HG03066 (cell line): ENCODE data around the gene WDR70.
"Not testable (repeated sequence)": the region's sequence is repeated elsewhere in the genome, so short reads cannot be mapped to it uniquely, and the experiment has no call there.

ENCODE experiments used
- ATAC-seq: cut with Tn5 transposase; IDR thresholded peaks from one replicate; pipeline ENCODE4 v1.9.1; 2021; ENCODE audit warnings: low read depth; ENCODE audit not compliant: unreplicated experiment

Gene WDR70

GRCh38 chr5:37626266-37626665, 247.1 kb downstream of the WDR70 start:
- ATAC-seq = no peak

GRCh38 chr5:37628876-37629275, 249.8 kb downstream of the WDR70 start:
- no peak for ATAC-seq

GRCh38 chr5:37631939-37632338, 252.8 kb downstream of the WDR70 start:
- ATAC-seq = no peak

- ATAC-seq = no peak
Measured at GRCh38 chr5:37637165-37637845, 258.2 kb downstream of the WDR70 start.

- no peak for ATAC-seq
Measured at GRCh38 chr5:37638897-37639296, 259.8 kb downstream of the WDR70 start.

DNA sequence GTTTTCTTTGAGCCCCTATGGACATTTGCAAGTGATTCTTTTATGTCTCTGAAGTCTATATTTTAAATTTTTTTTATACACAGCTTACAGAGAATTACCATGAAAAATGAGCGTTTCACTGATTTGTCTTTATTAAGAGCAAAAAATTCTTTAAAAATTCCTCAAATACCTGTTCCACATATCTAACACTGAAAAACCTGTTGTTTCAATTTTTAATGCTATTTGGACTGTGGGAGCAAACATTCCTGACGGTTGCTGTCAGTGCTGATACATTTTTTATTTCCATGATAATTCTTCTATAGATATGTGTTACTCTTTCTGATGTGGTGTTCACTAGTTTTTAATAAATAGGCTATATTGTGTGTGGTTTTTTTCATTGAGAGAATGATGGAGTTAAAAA, 261.0 kb downstream of the WDR70 start:
- no peak for ATAC-seq

GRCh38 chr5:37641933-37642332, 262.8 kb downstream of the WDR70 start:
- no peak for ATAC-seq

DNA sequence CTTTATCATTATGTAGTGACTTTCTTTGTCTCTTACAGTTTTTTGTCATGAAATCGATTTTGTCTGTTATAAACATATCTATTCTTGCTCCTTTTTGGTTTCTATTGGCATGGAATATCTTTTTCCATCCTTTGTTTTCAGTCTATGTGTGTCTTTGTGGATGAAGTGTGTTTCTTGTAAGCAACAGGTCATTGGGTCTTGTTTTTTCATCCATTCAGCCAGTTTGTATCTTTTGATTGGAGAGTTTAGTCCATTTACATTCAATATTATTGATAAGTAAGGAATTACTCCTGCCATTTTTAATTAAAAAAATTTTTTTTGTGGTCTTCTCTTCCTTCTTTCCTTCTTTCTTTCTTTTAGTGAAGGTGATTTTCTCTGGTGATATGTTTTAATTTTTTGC, 266.6 kb downstream of the WDR70 start:
- no peak for ATAC-seq

GRCh38 chr5:37654566-37654965, 275.4 kb downstream of the WDR70 start:
- ATAC-seq = not testable (repeated sequence)

DNA sequence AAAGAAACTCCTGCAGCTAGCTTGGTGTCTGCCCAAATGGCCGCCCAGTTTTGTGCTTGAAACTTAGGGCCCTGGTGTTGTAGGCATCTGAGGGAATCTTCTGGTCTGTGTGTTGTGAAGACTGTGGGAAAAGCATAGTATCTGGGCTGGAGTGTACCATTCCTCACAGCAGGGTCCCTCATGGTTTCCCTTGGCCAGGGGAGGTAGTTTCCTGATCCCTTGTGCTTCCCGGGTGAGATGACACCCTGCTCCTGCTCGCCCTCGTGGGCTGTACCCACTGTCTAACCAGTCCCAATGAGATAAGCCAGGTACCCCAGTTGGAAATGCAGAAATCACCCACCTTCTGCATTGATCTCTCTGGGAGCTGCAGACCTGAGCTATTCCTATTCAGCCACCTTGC, 277.9 kb downstream of the WDR70 start:
- ATAC-seq = no peak

- ATAC-seq = no peak
Measured at GRCh38 chr5:37658440-37658839, 279.3 kb downstream of the WDR70 start.

DNA sequence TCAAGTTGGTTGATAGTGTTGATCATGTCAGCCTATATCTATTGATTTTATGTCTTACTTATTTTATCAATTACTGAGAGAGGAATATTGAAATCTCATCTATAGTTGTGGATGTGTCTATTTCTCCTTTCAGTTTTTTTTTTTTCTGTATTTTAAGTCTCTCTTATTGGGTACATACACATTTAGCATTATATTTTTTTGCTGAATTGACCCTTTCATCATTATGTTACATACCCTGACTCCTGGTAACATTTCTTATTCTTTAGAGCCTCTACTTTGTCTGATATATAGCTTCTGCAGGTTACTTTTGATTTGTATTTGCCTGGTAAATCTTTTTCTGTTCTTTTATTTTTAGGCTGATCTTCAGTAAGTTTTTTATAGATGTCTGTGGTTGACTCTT, 281.2 kb downstream of the WDR70 start:
- no peak for ATAC-seq

DNA sequence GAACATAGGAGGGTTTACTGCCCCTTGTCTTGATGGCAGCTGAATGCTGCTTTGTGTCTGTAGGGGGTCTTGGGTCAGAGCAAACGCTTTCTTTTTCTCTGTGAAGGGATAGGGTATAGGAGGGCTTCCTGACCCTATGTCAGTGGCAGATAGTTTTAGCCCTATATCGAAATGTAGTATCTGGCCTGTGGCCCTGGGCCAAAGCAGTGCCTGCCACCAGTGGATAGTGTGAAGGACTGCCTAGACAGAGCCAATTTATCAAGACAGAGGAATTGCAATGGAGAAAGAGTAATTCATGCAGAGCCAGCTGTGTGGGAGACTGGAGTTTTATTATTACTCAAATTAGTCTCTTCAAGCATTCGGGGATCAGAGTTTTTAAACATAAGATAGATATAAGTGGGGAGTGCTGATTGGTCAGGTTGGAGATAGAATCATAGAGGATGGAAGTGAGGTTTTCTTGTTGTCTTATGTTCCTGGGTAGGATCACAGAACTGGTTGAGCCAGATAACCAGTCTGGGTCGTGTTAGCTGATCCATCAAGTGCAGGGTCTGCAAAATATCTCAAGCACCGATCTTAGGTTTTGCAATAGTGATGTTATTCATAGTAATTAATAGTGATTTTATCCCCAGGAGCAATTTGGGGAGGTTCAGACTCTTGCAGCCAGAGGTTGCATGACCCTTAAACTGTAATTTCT, 282.3 kb downstream of the WDR70 start:
- no peak for ATAC-seq

GRCh38 chr5:37661951-37662350, 282.8 kb downstream of the WDR70 start:
- ATAC-seq = no peak

DNA sequence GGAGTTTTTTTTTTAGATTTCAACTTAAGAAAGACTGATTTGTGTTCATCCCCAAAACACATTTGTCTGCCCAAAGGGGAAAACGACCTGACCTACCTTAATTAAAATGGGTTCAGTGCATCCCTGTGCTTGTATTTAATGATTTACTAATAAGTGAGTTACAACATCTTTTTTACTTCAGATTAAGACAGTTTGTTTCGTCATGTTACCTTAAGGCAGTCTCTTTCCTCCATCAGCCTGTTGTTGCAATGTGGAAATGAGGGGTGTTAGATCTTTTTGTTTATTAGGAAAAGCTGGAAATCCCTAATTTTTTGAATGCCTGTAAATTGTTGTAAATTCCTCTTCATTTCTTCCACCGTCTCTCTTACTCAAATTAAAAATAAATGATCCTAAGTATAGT, 283.2 kb downstream of the WDR70 start:
- ATAC-seq = no peak

- ATAC-seq = no peak
Measured at GRCh38 chr5:37662789-37663485, 283.8 kb downstream of the WDR70 start.

GRCh38 chr5:37663538-37663937, 284.4 kb downstream of the WDR70 start:
- no peak for ATAC-seq

DNA sequence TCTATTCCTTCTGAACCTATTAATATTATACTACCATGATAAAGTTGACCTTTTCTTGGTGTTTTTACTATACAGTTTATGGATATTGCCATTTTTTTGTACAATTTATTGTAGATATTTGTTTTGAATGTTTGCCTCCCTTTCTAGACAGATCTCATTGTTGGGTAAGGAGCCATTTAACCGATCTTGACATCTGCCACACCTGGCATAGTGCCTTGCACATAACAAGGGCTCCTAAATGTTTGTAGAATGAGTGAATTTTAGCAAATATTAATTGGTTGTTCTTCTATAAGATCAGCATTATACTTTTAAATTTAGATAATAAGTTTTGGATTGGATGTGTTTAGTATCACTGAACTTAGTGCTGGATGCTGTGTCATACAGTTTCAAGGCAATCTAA, 285.4 kb downstream of the WDR70 start:
- no peak for ATAC-seq

DNA sequence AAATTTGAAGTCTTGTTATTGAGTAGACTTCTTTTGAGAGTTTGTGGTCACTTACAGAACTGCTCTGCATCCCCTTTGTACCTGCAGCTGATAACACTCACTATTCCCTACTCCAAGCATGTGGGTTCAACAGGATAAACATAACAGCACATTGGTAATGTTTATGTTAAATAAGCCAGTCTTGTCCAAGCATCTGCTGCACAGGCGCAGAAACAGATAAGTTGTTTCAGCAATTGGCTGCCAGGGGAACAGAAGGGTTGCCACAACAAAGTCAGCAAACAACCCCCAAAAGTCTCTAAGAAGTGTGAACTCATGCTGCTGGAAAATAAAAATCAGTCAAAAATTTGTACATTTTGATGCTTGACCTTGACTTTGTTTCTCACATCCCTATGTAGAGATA, 286.2 kb downstream of the WDR70 start:
- ATAC-seq = no peak

DNA sequence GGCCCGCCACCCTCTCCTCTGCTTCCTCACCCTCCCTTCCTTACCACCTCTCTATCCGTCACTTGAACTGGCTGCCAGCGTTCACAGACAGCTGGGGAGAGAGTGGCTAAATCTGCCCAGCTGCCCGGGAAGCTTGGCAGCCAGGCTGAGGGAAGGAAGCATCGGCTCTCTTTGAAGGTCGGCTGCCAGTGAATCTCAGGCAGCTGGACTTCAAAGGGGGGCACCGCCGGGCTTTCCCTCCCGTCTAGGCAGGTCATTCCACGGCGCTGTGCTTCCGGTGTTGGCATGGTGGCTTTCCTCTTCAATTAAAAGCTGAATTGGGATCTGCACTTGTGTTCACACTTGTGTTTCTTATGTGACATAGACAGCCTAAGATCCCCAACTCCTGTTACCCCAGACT, 286.8 kb downstream of the WDR70 start:
- no peak for ATAC-seq

GRCh38 chr5:37667430-37667829, 288.3 kb downstream of the WDR70 start:
- ATAC-seq = no peak

DNA sequence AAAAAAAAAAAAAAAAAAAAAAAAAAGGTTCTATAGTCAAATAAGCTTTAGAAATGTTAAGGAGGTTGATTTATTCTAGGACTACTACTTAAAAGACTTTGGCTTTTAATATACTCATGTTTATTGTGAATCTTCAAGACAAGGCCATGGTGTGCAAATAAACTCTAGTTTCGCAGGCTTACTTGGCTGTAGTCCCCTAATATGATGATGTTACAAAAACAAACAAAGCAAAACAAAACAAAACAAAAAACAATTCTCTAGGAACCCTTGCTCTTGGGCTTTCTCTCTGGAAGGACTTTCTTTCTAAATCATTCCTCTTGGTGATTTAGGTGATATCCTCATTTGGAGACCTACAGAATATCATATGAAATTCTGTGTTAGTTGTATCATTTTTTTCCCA, 288.7 kb downstream of the WDR70 start:
- no peak for ATAC-seq
